ENCODE measurements around the gene PRR23A. TPM values are rescaled to one million over a fixed set of nuclear protein-coding genes. Genes with fewer than 3 reads are reported as not detected.

PRR23A gene
- total and polyA plus RNA-seq, 2 of the 8 experiments (the other 6 are each of a cell fraction or from before 2014, with no cell fraction given), result not detected

GRCh38 chr3:139005356-139005993, 593 bp downstream of the PRR23A start:
- H3K4ac ChIP-seq (replicated peaks; ENCODE audit: insufficient read length, low read depth, low read length), result no peak overlapping the region
- no peak overlapping the region for H3K4me2 ChIP-seq (ENCODE audit: insufficient read depth in 1 of 2, low read depth in 2 of 2, low read length in 2 of 2)
- H3K79me2 ChIP-seq (ENCODE audit: control insufficient read depth in 1 of 2, insufficient read depth in 2 of 2, low read length in 2 of 2), result no peaks in the 10 kb centered on the region
- H4K8ac ChIP-seq (ENCODE audit: extremely low read depth, insufficient read depth, low read length), result 0 out of 2 replicates have a peak overlapping the region, but pooled peaks have one; percentile 35
- no peak overlapping the region for H2BK20ac ChIP-seq (ENCODE audit: low read length)
- no peak overlapping the region for H3K56ac ChIP-seq (replicated peaks; ENCODE audit: insufficient read length, low read depth, low read length)
- peaks cover 0 to 11% of the 10 kb centered on the region in 2 experiments; a peak in 1 of 4 replicates for H3K9me3 ChIP-seq (ENCODE audit: insufficient read depth in 2 of 2, low read depth in 1 of 2, low read length in 1 of 2)
- no peaks in the 10 kb centered on the region for H3K4me1 ChIP-seq (replicated peaks in 1 of 4; ENCODE audit: control insufficient read depth in 3 of 4, insufficient read depth in 4 of 4, low read length in 3 of 4)
- H4K91ac ChIP-seq (replicated peaks; ENCODE audit: insufficient read length, low read length), result no peak overlapping the region
- WGBS, 2 experiments (ENCODE audit: extremely low coverage in 1 of 2, insufficient coverage in 1 of 2, insufficient read length in 1 of 2, insufficient replicate concordance in 2 of 2, low coverage in 1 of 2, low lambda C conversion rate in 2 of 2, missing lambda C conversion rate in 1 of 2), result 94% methylated on average over 42 of the region's 45 CpGs; no CpG with 5 or more reads in 1 of the 2 experiments
- POLR2A ChIA-PET (ENCODE audit: partially characterized antibody), result interaction anchor here (0.9 kb wide), 1 partner anchor 57 kb away, joined by 5 read pairs; no protein-coding TSS in a partner anchor
- no peaks in the 10 kb centered on the region for H3K27me3 ChIP-seq (replicated peaks in 1 of 4; ENCODE audit: control insufficient read depth in 3 of 4, extremely low read depth in 1 of 4, insufficient read depth in 3 of 4, low read length in 3 of 4)
- H4K20me1 ChIP-seq (replicated peaks in 1 of 2; ENCODE audit: control insufficient read depth in 1 of 2, insufficient read depth in 2 of 2, low read length in 2 of 2), result no peaks in the 10 kb centered on the region
- DNase-seq (ENCODE audit: low read depth in 1 of 2, low spot score in 2 of 2) (no peak), FAIRE-seq (no peak)
- H3K23ac ChIP-seq (ENCODE audit: insufficient read length), result no peak overlapping the region
- CTCF ChIA-PET (ENCODE audit: partially characterized antibody), result interaction anchor here (1.8 kb wide), 1 partner anchor 106 kb away, joined by 4 read pairs; no protein-coding TSS in a partner anchor
- no peak overlapping the region for H2AK5ac ChIP-seq (ENCODE audit: low read depth, low read length)
- no peak overlapping the region for H3K14ac ChIP-seq (ENCODE audit: insufficient read length)
- no peak overlapping the region for H2BK120ac ChIP-seq (replicated peaks; ENCODE audit: low read depth, low read length)
- H3K23me2 ChIP-seq (ENCODE audit: low read depth, low read length), result no peaks in the 10 kb centered on the region
- no peak overlapping the region for H3K27ac ChIP-seq (ENCODE audit: low read depth, low read length)
- H3K79me1 ChIP-seq (ENCODE audit: low read depth, low read length), result no peaks in the 10 kb centered on the region
- no peak overlapping the region for H2BK15ac ChIP-seq (ENCODE audit: low read length)
- no peak overlapping the region for H2BK12ac ChIP-seq (ENCODE audit: low read depth, low read length)
- H3K36me3 ChIP-seq (ENCODE audit: control insufficient read depth in 2 of 4, insufficient read depth in 4 of 4, low read length in 3 of 4), result no peaks in the 10 kb centered on the region
- H2AFZ ChIP-seq (ENCODE audit: low read length), result no peak overlapping the region
- no peak overlapping the region for H3K4me3 ChIP-seq (ENCODE audit: extremely low read depth in 1 of 4, insufficient read depth in 2 of 4, low read depth in 3 of 4, low read length in 4 of 4)
- H2BK5ac ChIP-seq (ENCODE audit: low read depth, low read length), result no peak overlapping the region
- no peak overlapping the region for H4K5ac ChIP-seq (ENCODE audit: insufficient read length, low read depth, low read length)
- H3K9ac ChIP-seq (replicated peaks in 1 of 4; ENCODE audit: extremely low read depth in 1 of 4, low read depth in 3 of 4, low read length in 3 of 4), result no peak overlapping the region
- no peak overlapping the region for H3K18ac ChIP-seq (ENCODE audit: extremely low read depth, low read length)
- TF ChIP-seq SIX5 (IDR thresholded peaks at IDR 0.05; ENCODE audit: low read depth, low read length) (no peak), CEBPB (IDR thresholded peaks at IDR 0.05; ENCODE audit: low read depth, low read length) (no peak), CTBP2 (IDR thresholded peaks at IDR 0.05; ENCODE audit: borderline replicate concordance, insufficient read depth, insufficient read length, low read length) (no peak), TAF1 (IDR thresholded peaks at IDR 0.05; ENCODE audit: low read depth, low read length) (no peak), CHD2 (IDR thresholded peaks at IDR 0.05; ENCODE audit: low read length) (no peak), MAX (IDR thresholded peaks at IDR 0.05) (no peak), CTCF (IDR thresholded peaks at IDR 0.05; ENCODE audit: control extremely low read depth in 1 of 3, insufficient read depth in 1 of 3, low read depth in 1 of 3, low read length in 3 of 3) (no peak), USF2 (IDR thresholded peaks at IDR 0.05; ENCODE audit: low read length) (no peak), RXRA (IDR thresholded peaks at IDR 0.05; ENCODE audit: insufficient read depth, low read depth, low read length) (no peak)

Measured in H1 (cell line).